ENCODE measurements around the gene TMEM240. TPM values are rescaled to one million over a fixed set of nuclear protein-coding genes. Genes with fewer than 3 reads are reported as not detected.
"Not testable (repeated sequence)": the region's sequence is repeated elsewhere in the genome, so short reads cannot be mapped to it uniquely, and the experiment has no call there.

The TMEM240 gene
- total RNA-seq, 1 donor from 2014 or later, result 17.3 TPM

DNA sequence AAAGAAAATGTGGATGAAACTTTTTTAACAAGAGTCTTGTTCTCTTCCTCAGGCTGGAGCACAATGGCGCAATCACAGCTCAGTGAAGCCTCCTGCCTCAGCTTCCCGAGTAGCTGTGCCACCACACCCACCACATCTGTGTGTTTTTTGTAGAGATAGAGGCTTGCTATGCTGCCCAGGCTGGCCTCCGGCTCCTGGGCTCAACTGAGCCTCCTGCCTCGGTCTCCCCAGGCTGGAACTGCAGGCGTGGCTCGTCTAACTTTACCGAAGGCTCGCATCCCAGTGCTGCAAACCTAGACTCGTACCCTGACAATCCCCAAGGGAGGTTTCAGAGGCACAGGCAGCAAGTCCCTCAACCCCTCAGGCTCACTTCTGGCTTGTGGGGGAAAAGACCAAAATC, 19.8 kb upstream of the TMEM240 start:
- H3K9me3 Mint-ChIP-seq, result no peaks in the 10 kb centered on the region
- peaks cover 29% of the 10 kb centered on the region for H3K36me3 Mint-ChIP-seq
- H3K27me3 Mint-ChIP-seq (ENCODE audit: low read depth), result no peaks in the 10 kb centered on the region
- TF ChIP-seq, protein P1, sequence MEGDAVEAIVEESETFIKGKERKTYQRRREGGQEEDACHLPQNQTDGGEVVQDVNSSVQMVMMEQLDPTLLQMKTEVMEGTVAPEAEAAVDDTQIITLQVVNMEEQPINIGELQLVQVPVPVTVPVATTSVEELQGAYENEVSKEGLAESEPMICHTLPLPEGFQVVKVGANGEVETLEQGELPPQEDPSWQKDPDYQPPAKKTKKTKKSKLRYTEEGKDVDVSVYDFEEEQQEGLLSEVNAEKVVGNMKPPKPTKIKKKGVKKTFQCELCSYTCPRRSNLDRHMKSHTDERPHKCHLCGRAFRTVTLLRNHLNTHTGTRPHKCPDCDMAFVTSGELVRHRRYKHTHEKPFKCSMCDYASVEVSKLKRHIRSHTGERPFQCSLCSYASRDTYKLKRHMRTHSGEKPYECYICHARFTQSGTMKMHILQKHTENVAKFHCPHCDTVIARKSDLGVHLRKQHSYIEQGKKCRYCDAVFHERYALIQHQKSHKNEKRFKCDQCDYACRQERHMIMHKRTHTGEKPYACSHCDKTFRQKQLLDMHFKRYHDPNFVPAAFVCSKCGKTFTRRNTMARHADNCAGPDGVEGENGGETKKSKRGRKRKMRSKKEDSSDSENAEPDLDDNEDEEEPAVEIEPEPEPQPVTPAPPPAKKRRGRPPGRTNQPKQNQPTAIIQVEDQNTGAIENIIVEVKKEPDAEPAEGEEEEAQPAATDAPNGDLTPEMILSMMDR (IDR thresholded peaks at IDR 0.05; ENCODE audit: unreplicated experiment), result no peak
- no peak overlapping the region for H3K4me3 Mint-ChIP-seq
- no peaks in the 10 kb centered on the region for H3K4me1 Mint-ChIP-seq
- H3K27ac Mint-ChIP-seq, result no peak overlapping the region
- DNase-seq (ENCODE audit: low spot score in 2 of 2, unreplicated experiment in 2 of 2), result no peak

DNA sequence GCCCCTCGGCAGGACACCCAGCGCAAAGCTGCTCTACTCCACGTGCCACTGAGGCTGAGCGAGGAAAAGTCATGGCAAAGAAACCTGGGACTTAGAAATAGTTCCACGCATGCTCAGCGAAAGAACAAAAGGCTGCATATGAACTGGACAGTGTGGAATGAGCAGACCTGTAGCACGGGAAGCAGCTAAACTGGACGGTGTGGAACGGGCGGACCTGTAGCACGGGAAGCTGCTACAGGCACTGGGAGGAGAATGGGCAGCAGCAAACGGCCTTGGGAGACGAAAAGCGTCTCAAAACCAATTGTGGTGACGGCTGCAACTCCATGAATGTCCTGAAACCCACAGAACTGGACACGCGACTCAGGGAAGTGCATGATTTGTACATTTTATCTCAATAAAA, 18.6 kb upstream of the TMEM240 start:
- TF ChIP-seq, protein P1 (IDR thresholded peaks at IDR 0.05; ENCODE audit: unreplicated experiment), result no peak
- Mint-ChIP-seq H3K4me3 (no peak overlapping the region), H3K27ac (peak overlapping the region; percentile 66)

DNA sequence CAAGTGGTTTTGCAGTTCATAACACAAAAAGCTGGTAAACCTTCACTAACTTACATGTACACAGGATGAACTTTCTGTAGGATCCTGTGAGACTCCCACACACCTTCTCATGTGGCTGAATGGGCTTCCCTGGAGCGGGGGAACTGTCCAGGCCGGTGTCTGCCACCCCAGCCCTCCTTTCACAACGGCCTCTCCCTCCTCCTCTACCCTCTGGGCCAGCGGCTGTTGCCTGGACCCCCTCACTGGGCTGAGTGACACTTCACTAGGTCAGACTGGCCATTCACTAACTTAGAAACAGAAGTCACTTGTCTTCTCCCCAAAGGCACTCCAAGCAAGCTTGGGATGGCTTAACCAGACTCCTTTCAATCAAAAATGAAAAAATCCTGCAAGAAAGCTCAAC, 18.2 kb upstream of the TMEM240 start:
- no peak for DNase-seq (ENCODE audit: low spot score in 2 of 2, unreplicated experiment in 2 of 2)
- Mint-ChIP-seq H3K36me3 (peaks cover 15% of the 10 kb centered on the region), H3K27ac (peak overlapping the region; percentile 66), H3K9me3 (no peaks in the 10 kb centered on the region), H3K27me3 (ENCODE audit: low read depth) (no peaks in the 10 kb centered on the region), H3K4me3 (no peak overlapping the region), H3K4me1 (no peaks in the 10 kb centered on the region)
- TF ChIP-seq, protein P1 (IDR thresholded peaks at IDR 0.05; ENCODE audit: unreplicated experiment), result no peak

More for the DNA sequence above, 18.6 kb upstream of the TMEM240 start:
- Mint-ChIP-seq H3K9me3 (no peaks in the 10 kb centered on the region), H3K27me3 (ENCODE audit: low read depth) (no peaks in the 10 kb centered on the region), H3K4me1 (no peaks in the 10 kb centered on the region), H3K36me3 (peaks cover 20% of the 10 kb centered on the region)
- DNase-seq (ENCODE audit: low spot score in 2 of 2, unreplicated experiment in 2 of 2), result no peak

DNA sequence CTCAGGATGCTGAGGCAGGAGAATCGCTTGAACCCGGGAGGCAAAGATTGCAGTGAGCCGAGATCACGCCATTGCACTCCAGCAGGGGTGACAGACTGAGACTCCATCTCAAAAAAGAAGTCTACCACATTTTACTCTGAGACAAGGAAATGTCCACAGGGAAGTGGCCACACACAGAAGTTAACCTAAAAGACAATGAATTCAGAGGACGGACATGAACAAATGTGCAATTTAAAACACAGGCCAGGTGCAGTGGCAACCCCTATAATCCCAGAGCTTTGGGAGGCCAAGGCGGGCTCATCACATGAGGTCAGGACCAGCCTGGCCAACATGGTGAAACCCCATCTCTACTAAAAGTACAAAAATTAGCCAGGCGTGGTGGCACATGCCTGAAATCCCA, 17.3 kb upstream of the TMEM240 start:
- not testable (repeated sequence) for H3K27me3 Mint-ChIP-seq (ENCODE audit: low read depth); H3K4me3 Mint-ChIP-seq; H3K9me3 Mint-ChIP-seq; H3K4me1 Mint-ChIP-seq; H3K27ac Mint-ChIP-seq; DNase-seq (ENCODE audit: low spot score in 2 of 2, unreplicated experiment in 2 of 2)
- peaks cover 12% of the 10 kb centered on the region for H3K36me3 Mint-ChIP-seq

DNA sequence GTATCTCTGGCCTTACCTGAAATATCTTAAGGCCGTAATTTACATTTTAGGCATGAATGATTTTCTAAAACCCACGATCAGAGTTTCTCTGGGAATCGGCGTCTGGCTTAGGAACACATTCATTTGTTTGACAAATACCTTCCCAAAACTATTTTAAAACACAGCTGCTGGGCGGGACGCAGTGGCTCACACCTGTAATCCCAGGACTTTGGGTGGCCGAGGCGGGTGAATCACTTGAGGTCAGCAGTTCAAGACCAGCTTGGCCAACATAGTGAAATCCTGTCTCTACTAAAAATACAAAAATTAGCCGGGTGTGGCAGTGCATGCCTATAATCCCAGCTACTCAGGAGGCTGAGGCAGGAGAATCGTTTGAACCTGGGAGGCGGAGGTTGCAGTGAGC, 16.5 kb upstream of the TMEM240 start:
- not testable (repeated sequence) for H3K36me3 Mint-ChIP-seq; H3K4me3 Mint-ChIP-seq; H3K9me3 Mint-ChIP-seq; DNase-seq (ENCODE audit: low spot score in 2 of 2, unreplicated experiment in 2 of 2); H3K4me1 Mint-ChIP-seq; H3K27ac Mint-ChIP-seq; H3K27me3 Mint-ChIP-seq (ENCODE audit: low read depth)

DNA sequence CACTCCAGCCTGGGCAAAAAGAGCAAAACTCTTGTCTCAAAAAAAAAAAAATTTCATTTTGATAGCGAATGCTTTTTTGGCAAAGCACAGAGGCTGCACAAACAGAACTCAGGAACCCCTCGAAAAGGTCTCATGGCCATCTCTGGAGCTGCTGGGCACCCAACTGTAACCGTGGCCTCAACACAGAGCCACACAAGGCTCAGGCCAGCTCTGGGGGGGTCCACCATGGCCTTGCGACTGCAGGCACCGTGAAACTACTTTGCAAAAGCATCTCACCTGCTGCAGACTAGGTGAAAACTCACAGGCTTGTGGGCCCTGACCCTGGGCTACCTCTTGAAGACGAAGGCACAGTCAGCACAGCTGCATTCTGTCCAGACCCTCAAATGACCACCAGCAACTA, 16.1 kb upstream of the TMEM240 start:
- no peak for DNase-seq (ENCODE audit: low spot score in 2 of 2, unreplicated experiment in 2 of 2)
- H3K27ac Mint-ChIP-seq, result no peak overlapping the region
- H3K36me3 Mint-ChIP-seq, result peaks cover 3% of the 10 kb centered on the region
- no peaks in the 10 kb centered on the region for H3K4me1 Mint-ChIP-seq
- H3K9me3 Mint-ChIP-seq, result no peaks in the 10 kb centered on the region
- no peaks in the 10 kb centered on the region for H3K27me3 Mint-ChIP-seq (ENCODE audit: low read depth)
- TF ChIP-seq, protein P1 (IDR thresholded peaks at IDR 0.05; ENCODE audit: unreplicated experiment), result no peak
- H3K4me3 Mint-ChIP-seq, result no peak overlapping the region
